Measurements from ENCODE around the gene RHBG. TPM values are rescaled to one million over a fixed set of nuclear protein-coding genes. Genes with fewer than 3 reads are reported as not detected.

The RHBG gene
- total RNA-seq, 1 donor: not detected

- H3K4me3 ChIP-seq (ENCODE audit: low read depth, low read length): no peak overlapping the region
- no peak for DNase-seq (ENCODE audit: low read depth)
- TF ChIP-seq CTCF (IDR thresholded peaks at IDR 0.05; ENCODE audit: insufficient read depth, low read length): no peak
Measured at GRCh38 chr1:156378557-156378956, 9.5 kb downstream of the RHBG start.

- peak; percentile 7 for TF ChIP-seq CTCF (IDR thresholded peaks at IDR 0.05; ENCODE audit: insufficient read depth, low read length)
- peak; percentile 12 for DNase-seq (ENCODE audit: low read depth)
- H3K4me3 ChIP-seq (ENCODE audit: low read depth, low read length): no peak overlapping the region
Measured at GRCh38 chr1:156379420-156380165, 10.6 kb downstream of the RHBG start.

GRCh38 chr1:156382561-156382960, 13.6 kb downstream of the RHBG start:
- TF ChIP-seq CTCF (IDR thresholded peaks at IDR 0.05; ENCODE audit: insufficient read depth, low read length): no peak
- no peak for DNase-seq (ENCODE audit: low read depth)

GRCh38 chr1:156383023-156383422, 14.0 kb downstream of the RHBG start:
- peak; percentile 91 for TF ChIP-seq CTCF (IDR thresholded peaks at IDR 0.05; ENCODE audit: insufficient read depth, low read length)
- H3K4me3 ChIP-seq (ENCODE audit: low read depth, low read length): no peak overlapping the region
- DNase-seq (ENCODE audit: low read depth): peak; percentile 49

More at GRCh38 chr1:156382561-156382960, 13.6 kb downstream of the RHBG start:
- no peak overlapping the region for H3K4me3 ChIP-seq (ENCODE audit: low read depth, low read length)

GRCh38 chr1:156384007-156384406, 15.0 kb downstream of the RHBG start:
- TF ChIP-seq CTCF (IDR thresholded peaks at IDR 0.05; ENCODE audit: insufficient read depth, low read length): no peak
- H3K4me3 ChIP-seq (ENCODE audit: low read depth, low read length): no peak overlapping the region
- no peak for DNase-seq (ENCODE audit: low read depth)

GRCh38 chr1:156384658-156385057, 15.6 kb downstream of the RHBG start:
- TF ChIP-seq CTCF (IDR thresholded peaks at IDR 0.05; ENCODE audit: insufficient read depth, low read length): no peak
- no peak for DNase-seq (ENCODE audit: low read depth)
- no peak overlapping the region for H3K4me3 ChIP-seq (ENCODE audit: low read depth, low read length)
